Right lobe of liver (tissue), 6 donors: ENCODE results near the gene DRC7. TPM values are rescaled to one million over a fixed set of nuclear protein-coding genes. Genes with fewer than 3 reads are reported as not detected.
A peak's percentile ranks its signal among the peaks of the same experiment; 100 is the strongest.

ENCODE experiments used
- ATAC-seq, 4 donors: fragments of 200-7000 bp; cut with Tn5 transposase; one replicate each; pipeline ENCODE4 v1.9.1; 2020; ENCODE audit warnings: mild to moderate bottlenecking in 4 of 4, moderate library complexity in 4 of 4
- DNase-seq, 3 donors: peaks; one replicate each; pipeline ENCODE4 v3.0.0-alpha.2; 2020
- H3K27ac ChIP-seq, 3 donors: fragments of 200-600 bp; one replicate each; pipeline ENCODE4 v1.8.0; 2022
- H3K27me3 ChIP-seq, 2 donors: fragments of 200-600 bp; one replicate each; pipeline ENCODE4 v1.8.0; 2022
- H3K36me3 ChIP-seq, 4 donors: fragments of 200-600 bp; sonication (generic) in 1 of 4; one replicate each; pipeline versions ENCODE4 v1.5.1 to v1.8.0; 2017 to 2022; ENCODE audit warnings: control low read depth in 1 of 4
- H3K4me1 ChIP-seq, 4 donors: fragments of 200-600 bp; sonication (generic) in 1 of 4; one replicate each; pipeline versions ENCODE4 v1.5.1 to v1.8.0; 2017 to 2022; ENCODE audit warnings: control low read depth in 1 of 4
- H3K4me3 ChIP-seq, 3 donors: fragments of 200-600 bp; one replicate each; pipeline ENCODE4 v1.8.0; 2022
- H3K9me3 ChIP-seq, 4 donors: fragments of 200-600 bp; sonication (generic) in 1 of 4; one replicate each; pipeline versions ENCODE4 v1.5.1 to v1.8.0; 2017 to 2022; ENCODE audit warnings: control low read depth in 1 of 4
- CTCF ChIP-seq, 4 donors: fragments of 200-600 bp in 3 of 4; fragments of 450-650 bp in 1 of 4; IDR thresholded peaks; one replicate each; pipeline versions ENCODE4 v1.5.1 to v1.8.0; 2016 to 2022; ENCODE audit warnings: antibody characterized with exemption in 4 of 4, mild to moderate bottlenecking in 2 of 4
- POLR2A ChIP-seq: fragments of 450-650 bp; IDR thresholded peaks from one replicate; pipeline ENCODE4 v1.6.1; 2017; ENCODE audit warnings: antibody characterized with exemption, mild to moderate bottlenecking
- WGBS: methylation state at CpG from one replicate; pipeline ENCODE4 v1.1.6; 2018; ENCODE audit warnings: low coverage, low lambda C conversion rate; ENCODE audit not compliant: insufficient coverage; ENCODE audit errors: missing lambda C conversion rate; 5-methylcytosine and 5-hydroxymethylcytosine counted together
- intact Hi-C, 2 donors: fragments of 100-400 bp; cut with DNase I; formaldehyde crosslinking; loops; one replicate each; pipeline versions ENCODE4 v1.11.2 to v1.14.1; 2022
- microRNA-seq, 2 donors: library from miRNA; unstranded; fragments of <30 nt; microRNA quantifications; one replicate each; pipeline ENCODE4, GENCODE V29; 2019 to 2020
- small RNA-seq, 2 experiments: library from RNA; depleted of rRNA; stranded (forward); fragments of <200 nt; gene quantifications; one replicate each; pipeline ENCODE3, GENCODE V24; 2016
- total RNA-seq, 6 experiments: library from RNA; depleted of rRNA in 2 of 6; stranded (reverse); fragments of >200 nt in 2 of 6; fragmentation: NEBNext Ultra II Directional in 3 of 6; extraction: Animal tissue kit (Norgen Biotek cat#: 25700) in 3 of 6; gene quantifications; one replicate each; pipeline versions ENCODE4 v1.1.0 to v1.2.4, GENCODE V29; 2016 to 2023
- donor health status: DM: no; HTN: yes; CAD: no.
- donor health status: DM: no; HTN: no; CAD: no.
- donor health status: DM: no; HTN: no; CAD: no.
- donor health status: DM: no; HTN: yes; CAD: no.
- donor health status: DM: no; HTN: yes; CAD: no.

Gene DRC7
- total RNA-seq, 6 experiments from 2014 or later, result 0.06 to 0.37 (median 0.19) TPM

GRCh38 chr16:57781349-57781740 lies 86.7 kb downstream of the DRC7 start:
- no peaks in the 10 kb centered on the region for H3K9me3 ChIP-seq
- DNase-seq, result no peak
- H3K27ac ChIP-seq, result no peak overlapping the region
- 83% methylated on average over 1 of the region's 1 CpG for WGBS
- no peaks in the 10 kb centered on the region for H3K27me3 ChIP-seq
- intact Hi-C loops, result no loop called here
- peak in 2 of 4 donors; percentile 8 to 16 for ATAC-seq
- H3K36me3 ChIP-seq, result peaks cover 0 to 12% (median 3%) of the 10 kb centered on the region in 4 donors
- H3K4me3 ChIP-seq, result no peak overlapping the region
- peaks cover 0 to 15% (median 6%) of the 10 kb centered on the region in 4 donors for H3K4me1 ChIP-seq
- TF ChIP-seq CTCF (IDR thresholded peaks at IDR 0.05) (no peak), POLR2A (no peak)

Small RNA genes within 50 kb of the gene (microRNA-seq; reads per million reads assigned to microRNA genes)
- gene MIR6772, result 0 reads per million in 2 donors

Small RNA genes within 50 kb of the gene (small RNA-seq; reads per million reads assigned to genes)
- gene MIR6772, result 0.68 to 1.0 reads per million in 2 experiments

Other genes starting within 250 kb of the DRC7 start
- 10 to 100 TPM; 23.3 to 27.4 (median 23.9) TPM for gene CIAPIN1, start 247.4 kb upstream of the DRC7 start, total RNA-seq
- gene COQ9, start 247.3 kb upstream of the DRC7 start, total RNA-seq, result 10 to 100 TPM; 43.2 to 81.4 (median 55.3) TPM
- 10 to 100 TPM; 27.7 to 70.2 (median 35.4) TPM for gene POLR2C, start 232.1 kb upstream of the DRC7 start, total RNA-seq
- gene DOK4, start 208.3 kb upstream of the DRC7 start, total RNA-seq, result 10 to 100 TPM; 20.0 to 62.1 (median 36.7) TPM
- 1 to 10 TPM in 5 of 6 experiments, under 1 TPM in 1; 0.97 to 1.9 (median 1.2) TPM for gene CCDC102A, start 158.2 kb upstream of the DRC7 start, total RNA-seq
- under 1 TPM in 4 of 6 experiments, not detected in 2; 0.09 to 0.54 (median 0.18) TPM for gene ADGRG5, start 152.2 kb upstream of the DRC7 start, total RNA-seq
- gene ADGRG1, start 66.2 kb upstream of the DRC7 start, total RNA-seq, result 1 to 10 TPM; 1.8 to 4.2 (median 3.4) TPM
- gene ADGRG3, start 26.5 kb upstream of the DRC7 start, total RNA-seq, result 1 to 10 TPM in 1 of 6 experiments, under 1 TPM in 5; 0.37 to 1.6 (median 0.83) TPM
- 10 to 100 TPM in 2 of 6 experiments, 1 to 10 TPM in 4; 5.6 to 17.5 (median 8.5) TPM for gene KATNB1, start 41.0 kb downstream of the DRC7 start, total RNA-seq
- gene KIFC3, start 107.7 kb downstream of the DRC7 start, total RNA-seq, result 10 to 100 TPM; 20.3 to 88.9 (median 46.4) TPM